HepG2 (cell line): ENCODE results near the gene IQCN. TPM values are rescaled to one million over a fixed set of nuclear protein-coding genes. Genes with fewer than 3 reads are reported as not detected.
A peak's percentile ranks its signal among the peaks of the same experiment; 100 is the strongest.

Experiments used
- DMAP1 ChIP-seq: IDR thresholded peaks from 2 replicates; pipeline ENCODE4 v1.6.1; 2016
- DR1 ChIP-seq: sonication (generic); formaldehyde crosslinking; IDR thresholded peaks from 2 replicates; pipeline ENCODE4 v1.8.0; 2021; ENCODE audit warnings: mild to moderate bottlenecking, missing genetic modification reagents, inconsistent platforms
- ELF3 ChIP-seq: IDR thresholded peaks from 2 replicates; pipeline ENCODE4 v1.6.1; 2016; ENCODE audit warnings: missing genetic modification reagents, missing compliant biosample characterization
- GATAD1 ChIP-seq: IDR thresholded peaks from 2 replicates; pipeline ENCODE4 v1.6.1; 2016; ENCODE audit warnings: missing genetic modification reagents, missing compliant biosample characterization
- HNRNPL ChIP-seq: fragments of 200-400 bp; formaldehyde crosslinking; IDR thresholded peaks from 2 replicates; pipeline ENCODE4 v1.6.1; 2017; ENCODE audit warnings: mild to moderate bottlenecking, low read depth, low read length
- KLF11 ChIP-seq: IDR thresholded peaks from 2 replicates; pipeline ENCODE4 v1.6.1; 2016; ENCODE audit warnings: missing compliant biosample characterization
- RELA ChIP-seq: sonication (generic); formaldehyde crosslinking; IDR thresholded peaks from 2 replicates; pipeline ENCODE4 v1.4.0; 2020; ENCODE audit warnings: missing genetic modification reagents
- RFXANK ChIP-seq: IDR thresholded peaks from 2 replicates; pipeline ENCODE4 v1.6.1; 2016
- XBP1 ChIP-seq: sonication (generic); formaldehyde crosslinking; IDR thresholded peaks from 2 replicates; pipeline ENCODE4 v1.5.0; 2020; ENCODE audit warnings: missing genetic modification reagents
- ZBTB10 ChIP-seq: sonication (generic); formaldehyde crosslinking; IDR thresholded peaks from 2 replicates; pipeline ENCODE4 v1.4.0; 2020; ENCODE audit warnings: missing genetic modification reagents, borderline replicate concordance
- ZHX2 ChIP-seq, 2 experiments: sonication (generic) in 1 of 2; formaldehyde crosslinking in 1 of 2; IDR thresholded peaks; 2 replicates each; pipeline versions ENCODE4 v1.6.1 to v1.9.0; 2014 to 2022; ENCODE audit warnings: antibody characterized with exemption in 1 of 2, borderline replicate concordance in 1 of 2, inconsistent platforms in 1 of 2, low read depth in 1 of 2, missing genetic modification reagents in 1 of 2
- ZNF224 ChIP-seq: sonication (generic); formaldehyde crosslinking; IDR thresholded peaks from 2 replicates; pipeline ENCODE4 v1.5.0; 2020; ENCODE audit warnings: mild to moderate bottlenecking, missing genetic modification reagents
- ZNF30 ChIP-seq: sonication (generic); formaldehyde crosslinking; IDR thresholded peaks from 2 replicates; pipeline ENCODE4 v1.5.0; 2020; ENCODE audit warnings: mild to moderate bottlenecking, missing genetic modification reagents
- ZNF468 ChIP-seq: sonication (generic); formaldehyde crosslinking; IDR thresholded peaks from 2 replicates; pipeline ENCODE4 v1.8.0; 2022; ENCODE audit warnings: mild to moderate bottlenecking, moderate library complexity, missing genetic modification reagents
- ZNF720 ChIP-seq: sonication (generic); formaldehyde crosslinking; IDR thresholded peaks from 2 replicates; pipeline ENCODE4 v1.4.0; 2020; ENCODE audit warnings: missing genetic modification reagents
- polyA plus RNA-seq, 8 experiments: library from polyadenylated mRNA; depleted of rRNA in 3 of 8; stranded (reverse) in 7 of 8; unstranded in 1 of 8; fragments of >200 nt; fragmentation: Illumina TruSeq in 4 of 8; extraction: Trizol in 4 of 8; gene quantifications; 2 replicates each; pipeline versions ENCODE4 v1.2.1 to v1.2.3, GENCODE V29; 2011 to 2016; ENCODE audit warnings: low read depth in 4 of 8, missing spikeins in 1 of 8, mixed read lengths in 1 of 8; ENCODE audit not compliant: insufficient read depth in 1 of 8
- total RNA-seq, 5 experiments: library from RNA; depleted of rRNA; stranded (reverse); fragments of >200 nt; fragmentation: Illumina TruSeq; extraction: Trizol; gene quantifications; 2 replicates each; pipeline ENCODE4 v1.2.3, GENCODE V29; 2016; ENCODE audit warnings: low read depth in 1 of 5
- TF ChIP-seq, protein P1 (sequence below): sonication (generic); formaldehyde crosslinking; IDR thresholded peaks from 2 replicates; pipeline ENCODE4 v1.4.0; 2020; ENCODE audit warnings: mild to moderate bottlenecking, missing genetic modification reagents

Gene IQCN
- total and polyA plus RNA-seq, 2 of the 13 experiments (the other 11 are each of a cell fraction or from before 2014, with no cell fraction given): 0.04 to 0.18 TPM

- TF ChIP-seq ZBTB10 (no peak), HNRNPL (peak; percentile 95), ZNF224 (CRISPR knock-in tag) (no peak), ZNF468 (no peak), ELF3 (CRISPR knock-in tag) (peak; percentile 80), ZNF720 (CRISPR knock-in tag) (no peak), ZHX2 (IDR thresholded peaks at IDR 0.05; ENCODE audit: low read depth) (peak; percentile 10; the same call in 1 of the 2 replicates), ZHX2 (CRISPR knock-in tag; IDR thresholded peaks at IDR 0.05; ENCODE audit: borderline replicate concordance) (no peak), XBP1 (CRISPR knock-in tag) (no peak), RFXANK (CRISPR knock-in tag) (no peak), RELA (no peak), DMAP1 (CRISPR knock-in tag) (peak; percentile 69), KLF11 (no peak), ZNF30 (CRISPR knock-in tag) (no peak), DR1 (CRISPR knock-in tag) (no peak), GATAD1 (CRISPR knock-in tag) (peak; percentile 31; the same call in 1 of the 2 replicates)
- TF ChIP-seq, protein P1, sequence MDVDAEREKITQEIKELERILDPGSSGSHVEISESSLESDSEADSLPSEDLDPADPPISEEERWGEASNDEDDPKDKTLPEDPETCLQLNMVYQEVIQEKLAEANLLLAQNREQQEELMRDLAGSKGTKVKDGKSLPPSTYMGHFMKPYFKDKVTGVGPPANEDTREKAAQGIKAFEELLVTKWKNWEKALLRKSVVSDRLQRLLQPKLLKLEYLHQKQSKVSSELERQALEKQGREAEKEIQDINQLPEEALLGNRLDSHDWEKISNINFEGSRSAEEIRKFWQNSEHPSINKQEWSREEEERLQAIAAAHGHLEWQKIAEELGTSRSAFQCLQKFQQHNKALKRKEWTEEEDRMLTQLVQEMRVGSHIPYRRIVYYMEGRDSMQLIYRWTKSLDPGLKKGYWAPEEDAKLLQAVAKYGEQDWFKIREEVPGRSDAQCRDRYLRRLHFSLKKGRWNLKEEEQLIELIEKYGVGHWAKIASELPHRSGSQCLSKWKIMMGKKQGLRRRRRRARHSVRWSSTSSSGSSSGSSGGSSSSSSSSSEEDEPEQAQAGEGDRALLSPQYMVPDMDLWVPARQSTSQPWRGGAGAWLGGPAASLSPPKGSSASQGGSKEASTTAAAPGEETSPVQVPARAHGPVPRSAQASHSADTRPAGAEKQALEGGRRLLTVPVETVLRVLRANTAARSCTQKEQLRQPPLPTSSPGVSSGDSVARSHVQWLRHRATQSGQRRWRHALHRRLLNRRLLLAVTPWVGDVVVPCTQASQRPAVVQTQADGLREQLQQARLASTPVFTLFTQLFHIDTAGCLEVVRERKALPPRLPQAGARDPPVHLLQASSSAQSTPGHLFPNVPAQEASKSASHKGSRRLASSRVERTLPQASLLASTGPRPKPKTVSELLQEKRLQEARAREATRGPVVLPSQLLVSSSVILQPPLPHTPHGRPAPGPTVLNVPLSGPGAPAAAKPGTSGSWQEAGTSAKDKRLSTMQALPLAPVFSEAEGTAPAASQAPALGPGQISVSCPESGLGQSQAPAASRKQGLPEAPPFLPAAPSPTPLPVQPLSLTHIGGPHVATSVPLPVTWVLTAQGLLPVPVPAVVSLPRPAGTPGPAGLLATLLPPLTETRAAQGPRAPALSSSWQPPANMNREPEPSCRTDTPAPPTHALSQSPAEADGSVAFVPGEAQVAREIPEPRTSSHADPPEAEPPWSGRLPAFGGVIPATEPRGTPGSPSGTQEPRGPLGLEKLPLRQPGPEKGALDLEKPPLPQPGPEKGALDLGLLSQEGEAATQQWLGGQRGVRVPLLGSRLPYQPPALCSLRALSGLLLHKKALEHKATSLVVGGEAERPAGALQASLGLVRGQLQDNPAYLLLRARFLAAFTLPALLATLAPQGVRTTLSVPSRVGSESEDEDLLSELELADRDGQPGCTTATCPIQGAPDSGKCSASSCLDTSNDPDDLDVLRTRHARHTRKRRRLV (CRISPR knock-in tag): no peak
These were observed 43.9 kb upstream of the IQCN start (continued) for GRCh38 chr19:18317961-18318800.
